ENCODE measurements around the gene SETD5.

SETD5 gene

GRCh38 chr3:9397332-9397905 is at the start of gene SETD5:
Gene SETD5, plus strand, starts transcription at chr3:9397615. Its CDS starts 31,324 bp downstream, at chr3:9428939.
- TF ChIP-seq CTCF (conservative IDR thresholded peaks at IDR 0.05) (no peak), ZFX (IDR thresholded peaks at IDR 0.05) (no peak)
- peak within 1 kb of the TSS; percentile 98 for H3K27ac ChIP-seq

GRCh38 chr3:9347887-9348286 is 49.5 kb upstream of the SETD5 start:
- H3K27ac ChIP-seq, result no peak overlapping the region
- TF ChIP-seq ZFX (IDR thresholded peaks at IDR 0.05), result no peak

GRCh38 chr3:9349321-9350117 is 47.9 kb upstream of the SETD5 start:
- TF ChIP-seq ZFX (IDR thresholded peaks at IDR 0.05) (no peak), CTCF (conservative IDR thresholded peaks at IDR 0.05) (no peak)
- no peak overlapping the region for H3K27ac ChIP-seq

- TF ChIP-seq CTCF (conservative IDR thresholded peaks at IDR 0.05), result no peak
- TF ChIP-seq ZFX (IDR thresholded peaks at IDR 0.05), result no peak
Measured at GRCh38 chr3:9351709-9352126, 45.7 kb upstream of the SETD5 start.

GRCh38 chr3:9352917-9353752 is 44.3 kb upstream of the SETD5 start:
- peak overlapping the region; percentile 75 for H3K27ac ChIP-seq
- TF ChIP-seq ZFX (IDR thresholded peaks at IDR 0.05) (no peak), CTCF (conservative IDR thresholded peaks at IDR 0.05) (peak; percentile 95)

More at GRCh38 chr3:9351709-9352126, 45.7 kb upstream of the SETD5 start:
- peak overlapping the region; percentile 75 for H3K27ac ChIP-seq

- no peak for TF ChIP-seq CTCF (conservative IDR thresholded peaks at IDR 0.05)
- no peak for TF ChIP-seq ZFX (IDR thresholded peaks at IDR 0.05)
- peak overlapping the region; percentile 92 for H3K27ac ChIP-seq
Measured at GRCh38 chr3:9361691-9362388, 35.6 kb upstream of the SETD5 start.
